Limb (tissue), 2 donors: ENCODE data around the gene LPGAT1.
"Not testable (repeated sequence)": the region's sequence is repeated elsewhere in the genome, so short reads cannot be mapped to it uniquely, and the experiment has no call there.

Experiments used
- DNase-seq, 2 donors: peaks; one replicate each; pipeline ENCODE4 v3.0.0-alpha.2; 2016; ENCODE audit errors: extremely low spot score in 2 of 2

Gene LPGAT1, protein sequence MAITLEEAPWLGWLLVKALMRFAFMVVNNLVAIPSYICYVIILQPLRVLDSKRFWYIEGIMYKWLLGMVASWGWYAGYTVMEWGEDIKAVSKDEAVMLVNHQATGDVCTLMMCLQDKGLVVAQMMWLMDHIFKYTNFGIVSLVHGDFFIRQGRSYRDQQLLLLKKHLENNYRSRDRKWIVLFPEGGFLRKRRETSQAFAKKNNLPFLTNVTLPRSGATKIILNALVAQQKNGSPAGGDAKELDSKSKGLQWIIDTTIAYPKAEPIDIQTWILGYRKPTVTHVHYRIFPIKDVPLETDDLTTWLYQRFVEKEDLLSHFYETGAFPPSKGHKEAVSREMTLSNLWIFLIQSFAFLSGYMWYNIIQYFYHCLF

GRCh38 chr1:211830328-211831142, at the start of gene LPGAT1:
TSS of gene LPGAT1 (minus strand) at chr1:211830763. CDS start at chr1:211829296, 1,467 bp downstream.
- DNase-seq = peak; percentile 72 to 87

GRCh38 chr1:211879475-211879874, 48.9 kb upstream of the LPGAT1 start:
- no peak for DNase-seq

DNA sequence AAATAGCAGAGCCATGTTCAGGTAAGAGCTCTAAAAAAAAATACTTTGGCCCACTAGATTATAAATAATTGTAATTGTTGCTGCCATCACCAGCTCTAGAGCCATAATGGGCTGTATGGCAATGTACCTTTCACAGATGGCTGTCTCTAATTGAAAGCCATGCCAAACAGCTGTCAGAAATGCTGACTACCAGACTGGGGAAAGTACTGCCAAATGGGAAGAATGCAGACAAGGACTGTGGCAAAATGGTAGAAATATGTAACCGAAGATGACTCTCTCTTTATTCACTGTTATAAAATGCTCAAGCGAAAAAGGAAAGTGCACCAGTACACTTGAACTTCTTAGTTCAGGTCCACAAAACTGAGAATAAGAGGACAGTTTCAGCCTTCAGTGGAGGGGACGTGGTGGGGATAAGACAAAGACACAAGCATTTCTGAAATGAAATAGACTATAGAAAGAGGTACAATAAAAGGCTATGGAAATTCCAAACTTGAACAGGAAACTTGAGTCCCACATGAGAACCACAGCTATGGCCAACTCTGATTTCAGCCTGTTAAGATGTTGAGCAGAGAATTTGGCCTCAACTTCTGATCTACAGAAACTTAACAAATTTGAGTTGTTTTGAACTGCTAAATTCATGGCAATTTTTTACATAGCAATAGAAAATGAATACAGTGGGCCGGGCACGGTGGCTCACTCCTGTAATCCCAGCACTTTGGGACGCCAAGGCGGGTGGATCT, 46.5 kb upstream of the LPGAT1 start:
- no peak for DNase-seq

DNA sequence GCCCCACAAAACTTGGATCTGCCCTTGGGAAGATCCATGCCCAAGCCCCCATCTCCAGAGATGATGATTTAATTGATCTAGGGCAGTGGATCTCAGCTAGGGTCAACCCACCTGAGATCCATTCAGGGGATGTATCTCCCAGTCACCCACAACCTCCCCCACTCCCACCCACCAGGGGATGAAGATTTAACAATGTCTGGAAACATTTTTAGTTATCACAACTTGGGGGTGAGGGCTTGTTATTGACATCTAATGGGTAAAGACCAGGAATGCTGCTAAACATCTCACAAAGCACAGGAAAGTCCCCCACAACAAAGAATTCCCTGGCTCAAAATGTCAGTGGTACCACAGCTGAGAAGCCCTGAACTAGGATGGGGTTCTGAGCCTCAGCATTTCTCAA, 45.0 kb upstream of the LPGAT1 start:
- no peak for DNase-seq

GRCh38 chr1:211874521-211875347, 44.2 kb upstream of the LPGAT1 start:
- DNase-seq = no peak

DNA sequence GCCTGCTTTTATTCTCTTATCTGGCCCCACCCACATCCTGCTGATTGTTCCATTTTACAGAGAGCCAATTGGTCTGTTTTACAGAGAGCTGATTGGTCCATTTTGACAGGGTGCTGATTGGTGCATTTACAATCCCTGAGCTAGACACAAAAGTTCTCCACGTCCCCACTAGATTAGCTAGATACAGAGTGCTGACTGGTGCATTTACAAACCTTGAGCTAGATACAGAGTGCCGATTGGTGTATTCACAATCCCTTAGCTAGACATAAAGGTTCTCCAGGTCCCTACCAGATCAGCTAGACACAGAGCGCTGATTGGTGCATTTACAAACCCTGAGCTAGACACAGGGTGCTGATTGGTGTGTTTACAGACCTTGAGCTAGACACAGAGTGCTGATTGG, 43.2 kb upstream of the LPGAT1 start:
- DNase-seq = not testable (repeated sequence)

DNA sequence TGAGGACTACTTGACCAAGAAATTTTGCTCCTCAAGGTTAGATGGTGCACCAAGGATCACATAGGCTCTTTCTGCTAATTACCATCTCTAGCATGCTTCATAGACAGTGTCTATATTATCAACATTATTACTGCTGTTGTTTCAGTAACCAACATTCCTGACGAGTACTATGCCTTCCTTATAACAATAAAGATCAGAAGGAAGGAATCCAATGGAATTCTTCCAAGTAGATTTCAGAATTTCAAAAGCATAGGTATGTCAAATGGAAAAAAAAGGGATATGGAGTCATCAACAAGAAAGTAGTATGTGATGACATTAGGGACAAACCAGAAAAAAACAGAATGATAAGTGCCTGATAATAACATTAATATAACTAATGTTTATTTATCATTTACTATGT, 39.6 kb upstream of the LPGAT1 start:
- DNase-seq = no peak

- DNase-seq = no peak
Measured at GRCh38 chr1:211865180-211865579, 34.6 kb upstream of the LPGAT1 start.

DNA sequence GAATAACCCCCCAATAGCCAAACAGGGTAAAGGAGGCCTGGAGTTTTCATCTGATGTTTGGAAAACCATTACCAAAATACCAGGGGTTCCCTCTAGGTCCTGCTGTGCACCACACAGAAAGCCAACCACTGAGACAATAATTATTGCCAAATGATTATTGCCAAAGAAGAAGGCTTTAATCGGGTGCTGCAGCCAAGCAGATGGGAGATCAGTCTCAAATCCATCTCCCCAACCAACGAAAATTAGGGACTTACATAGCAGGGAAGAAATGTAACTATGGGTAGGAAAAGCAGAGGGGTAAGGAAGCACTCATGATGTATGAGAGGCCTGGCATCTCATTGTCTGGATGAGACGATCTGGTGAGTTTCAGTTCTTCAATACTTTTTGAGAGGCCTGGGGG, 28.8 kb upstream of the LPGAT1 start:
- no peak for DNase-seq

DNA sequence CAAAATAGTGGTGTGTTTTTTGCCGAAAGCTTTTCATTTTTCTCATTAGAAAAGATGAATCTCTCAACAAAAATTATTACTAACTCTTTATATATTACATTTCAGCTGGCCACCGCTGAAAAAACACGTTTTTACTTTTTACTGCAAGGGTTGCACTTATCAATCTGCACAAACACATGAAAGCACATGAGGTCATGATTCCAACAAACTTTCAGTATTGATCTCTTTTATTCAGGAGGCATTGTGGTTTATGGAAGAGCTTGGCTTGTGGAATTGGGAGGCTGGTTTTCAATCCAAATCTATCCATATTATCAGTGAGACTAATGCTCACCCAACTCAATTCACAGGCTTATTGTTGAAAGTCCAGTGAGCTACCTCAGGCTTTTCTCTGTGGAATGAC, 20.6 kb upstream of the LPGAT1 start:
- no peak for DNase-seq

- no peak for DNase-seq
Measured at GRCh38 chr1:211843507-211844298, 13.1 kb upstream of the LPGAT1 start.

- no peak for DNase-seq
Measured at GRCh38 chr1:211843018-211843417, 12.5 kb upstream of the LPGAT1 start.

DNA sequence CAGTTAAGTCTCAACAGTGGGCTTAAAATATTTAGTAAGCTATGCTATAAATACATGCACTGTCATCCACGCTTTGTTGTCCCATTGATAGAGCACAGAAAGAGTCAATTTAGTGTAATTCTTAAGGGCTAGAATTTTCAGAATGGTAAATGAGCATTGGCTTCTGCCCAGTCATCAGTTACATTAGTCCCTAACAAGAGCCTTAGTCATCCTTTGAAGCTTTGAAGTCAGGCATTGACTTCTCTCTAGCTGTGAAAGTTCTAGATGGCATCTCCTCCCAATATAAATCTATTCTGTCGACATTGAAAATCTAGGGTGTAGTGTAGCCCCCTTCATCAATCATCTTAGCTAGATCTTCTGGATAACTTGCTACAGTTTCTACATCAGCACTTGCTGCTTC, 12.0 kb upstream of the LPGAT1 start:
- no peak for DNase-seq

- DNase-seq = no peak
Measured at GRCh38 chr1:211839106-211839505, 8.5 kb upstream of the LPGAT1 start.

GRCh38 chr1:211833174-211833820, 2.7 kb upstream of the LPGAT1 start:
- no peak for DNase-seq

GRCh38 chr1:211832661-211833060, 2.1 kb upstream of the LPGAT1 start:
- no peak for DNase-seq

DNA sequence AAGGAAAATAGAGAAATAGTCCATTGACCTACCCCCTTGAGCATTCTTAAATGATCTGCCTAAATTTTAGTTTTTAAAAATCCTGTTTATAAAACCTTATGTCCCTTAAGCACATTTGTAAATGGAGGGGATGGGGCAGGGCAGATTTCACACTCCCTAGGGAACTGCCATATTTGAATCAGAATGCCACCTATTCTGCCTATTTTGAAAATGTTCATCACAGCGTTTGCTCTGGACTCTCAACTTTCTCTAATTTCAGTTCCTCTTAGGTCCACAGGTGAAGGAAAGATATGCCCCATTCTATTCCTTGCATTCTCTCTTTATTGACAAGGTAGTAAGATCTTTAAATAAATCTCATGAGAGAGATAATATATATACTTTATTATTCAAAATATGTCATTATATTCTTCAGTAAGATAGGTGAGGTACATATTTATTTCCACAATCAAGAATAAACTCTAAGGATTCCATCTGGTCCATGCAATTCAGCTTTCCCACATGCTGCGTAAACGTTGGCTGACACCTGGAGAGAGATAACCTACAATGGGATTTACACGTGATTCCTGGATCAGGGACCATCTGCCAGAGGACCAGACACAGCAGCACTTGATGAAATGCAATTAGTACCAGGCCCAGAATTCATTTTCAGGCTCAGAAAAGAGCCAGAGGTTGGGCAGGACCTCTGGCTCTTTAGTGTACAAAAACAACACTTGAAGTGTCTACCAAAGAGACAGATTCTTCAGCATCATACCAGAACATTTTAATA, 1.2 kb upstream of the LPGAT1 start:
- no peak for DNase-seq

GRCh38 chr1:211830055-211830327, 572 bp downstream of the LPGAT1 start:
- DNase-seq = no peak

GRCh38 chr1:211829343-211830054, 1.1 kb downstream of the LPGAT1 start:
- DNase-seq = peak in 1 of 2 donors; percentile 32
